Heart right ventricle (tissue), 16 donors: Measurements from ENCODE around the gene TRAM2. TPM values are rescaled to one million over a fixed set of nuclear protein-coding genes. Genes with fewer than 3 reads are reported as not detected.

ENCODE experiments used
- ATAC-seq, 8 donors: fragments of 200-7000 bp; cut with Tn5 transposase; one replicate each; pipeline ENCODE4 v1.9.1; 2020; ENCODE audit warnings: mild to moderate bottlenecking in 8 of 8, moderate library complexity in 8 of 8, moderate number of reproducible peaks in 1 of 8
- DNase-seq, 2 donors: peaks; one replicate each; pipeline ENCODE4 v3.0.0-alpha.2; 2020
- H3K27ac ChIP-seq, 10 donors: fragments of 200-600 bp; sonication (generic) in 2 of 10; one replicate each; pipeline versions ENCODE4 v1.5.0 to v1.8.0; 2020 to 2022; ENCODE audit warnings: mild to moderate bottlenecking in 3 of 10
- H3K27me3 ChIP-seq, 7 donors: fragments of 200-600 bp; one replicate each; pipeline ENCODE4 v1.8.0; 2021 to 2022; ENCODE audit warnings: mild to moderate bottlenecking in 2 of 7
- H3K36me3 ChIP-seq, 9 donors: fragments of 200-600 bp; sonication (generic) in 1 of 9; one replicate each; pipeline versions ENCODE4 v1.5.0 to v1.8.0; 2020 to 2022; ENCODE audit warnings: mild to moderate bottlenecking in 2 of 9
- H3K4me1 ChIP-seq, 9 donors: fragments of 200-600 bp; sonication (generic) in 1 of 9; one replicate each; pipeline versions ENCODE4 v1.5.0 to v1.8.0; 2020 to 2022; ENCODE audit warnings: mild to moderate bottlenecking in 4 of 9
- H3K4me3 ChIP-seq, 10 donors: fragments of 200-600 bp; sonication (generic) in 2 of 10; one replicate each; pipeline versions ENCODE4 v1.5.0 to v1.8.0; 2020 to 2022; ENCODE audit warnings: mild to moderate bottlenecking in 7 of 10, moderate library complexity in 2 of 10
- H3K9me3 ChIP-seq, 11 donors: fragments of 200-600 bp in 10 of 11; sonication (generic) in 2 of 11; one replicate each; pipeline versions ENCODE4 v1.5.0 to v1.8.0; 2013 to 2022; ENCODE audit warnings: mild to moderate bottlenecking in 2 of 11, control low read depth in 1 of 11, moderate library complexity in 1 of 11
- CTCF ChIP-seq, 9 donors: fragments of 200-600 bp; sonication (generic) in 2 of 9; IDR thresholded peaks; one replicate each; pipeline versions ENCODE4 v1.5.0 to v1.8.0; 2021 to 2022; ENCODE audit warnings: antibody characterized with exemption in 9 of 9, mild to moderate bottlenecking in 5 of 9, moderate library complexity in 1 of 9
- WGBS, 2 donors: extraction: QIAGEN DNeasy Blood & Tissue Kit; methylation state at CpG; one replicate each; pipeline ENCODE4 v1.1.7; 2013; ENCODE audit warnings: inconsistent platforms in 1 of 2; 5-methylcytosine and 5-hydroxymethylcytosine counted together
- intact Hi-C, 10 donors: fragments of 100-400 bp; cut with DNase I; formaldehyde crosslinking; loops; one replicate each; pipeline versions ENCODE4 v1.11.1 to v1.14.2; 2022
- polyA plus RNA-seq, 2 donors: library from polyadenylated mRNA; stranded (reverse); fragments of 200-250 nt; gene quantifications; one replicate each; pipeline ENCODE4 v1.2.3, GENCODE V29; 2013
- total RNA-seq, 10 donors: library from RNA; stranded (reverse); fragmentation: NEBNext Ultra II Directional in 3 of 10; extraction: Animal tissue kit (Norgen Biotek cat#: 25700) in 3 of 10; gene quantifications; one replicate each; pipeline versions ENCODE4 v1.2.1 to v1.2.4, GENCODE V29; 2021 to 2023
- donor health status: Arrhythmogenic right ventricular cardiomyopathy.
- donor health status: ischemic (EF 13 %, LVEDD 7.1; RV severe dilation, severe dysfunction).
- donor health status: healthy with polysubstance abuse.
- donor health status: DM: no; HTN: yes; CAD: no.
- donor health status: DM: no; HTN: no; CAD: no.
- donor health status: ischemic (EF 25% LVEDD 6.9; RV normal size, moderate dysfunction).
- donor health status: ischemic (EF 25% LVEDD 5.7; RV mildly dilated, moderate dysfunction).
- donor health status: healthy.
- donor health status: DM: yes; HTN: yes; CAD: no.
- donor health status: Ischemic cardiomyopathy.
- donor health status: ischemic (EF 35%, LVEDD 5.7; RV mildly dilated, moderate dysfunction).
- donor health status: nonischemic (EF 11% LVEDD 7.7; RV severe dilation, severe dysfunction).
- donor health status: DM: yes; HTN: yes; CAD: no.
- donor health status: PGD.
- donor health status: ischemic (EF 29% LVEDD 5.4; RV normal size, mild dysfunction).
- donor health status: nonischemic (EF 23%, LVEDD 6.1; RV moderate dilation, normal function).

Gene TRAM2
- total and polyA plus RNA-seq, 12 donors: 5.0 to 17.3 (median 10.6) TPM

- no peak for TF ChIP-seq CTCF (IDR thresholded peaks at IDR 0.05)
- H3K27me3 ChIP-seq: peaks cover 0 to 2% (median 0%) of the 10 kb centered on the region in 7 donors
- ATAC-seq: no peak
- intact Hi-C loops: no loop called here
- H3K9me3 ChIP-seq: peaks cover 0 to 8% (median 0%) of the 10 kb centered on the region in 11 donors
- 71 to 73% methylated on average over 1 of the region's 1 CpG for WGBS, 2 donors
- no peaks in the 10 kb centered on the region for H3K36me3 ChIP-seq
- no peak for DNase-seq
- H3K4me3 ChIP-seq: no peak overlapping the region
- no peak overlapping the region for H3K27ac ChIP-seq
- peaks cover 0 to 7% (median 0%) of the 10 kb centered on the region in 9 donors for H3K4me1 ChIP-seq
Observed at GRCh38 chr6:52611833-52612232, 35.0 kb upstream of the TRAM2 start.

GRCh38 chr6:52610745-52611355, 34.0 kb upstream of the TRAM2 start:
- Histone ChIP-seq H3K9me3 (peaks cover 0 to 8% (median 0%) of the 10 kb centered on the region in 11 donors), H3K36me3 (no peaks in the 10 kb centered on the region), H3K27me3 (peaks cover 0 to 2% (median 0%) of the 10 kb centered on the region in 7 donors), H3K27ac (no peak overlapping the region), H3K4me1 (peaks cover 0 to 7% (median 0%) of the 10 kb centered on the region in 9 donors), H3K4me3 (no peak overlapping the region)
- DNase-seq: no peak
- intact Hi-C loops: no loop called here
- WGBS, 2 donors: 91 to 92% methylated on average over 5 of the region's 5 CpGs
- TF ChIP-seq CTCF (IDR thresholded peaks at IDR 0.05): no peak
- no peak for ATAC-seq

GRCh38 chr6:52610011-52610410, 33.2 kb upstream of the TRAM2 start:
- H3K27me3 ChIP-seq: peaks cover 0 to 2% (median 0%) of the 10 kb centered on the region in 7 donors
- no peaks in the 10 kb centered on the region for H3K36me3 ChIP-seq
- no peak for TF ChIP-seq CTCF (IDR thresholded peaks at IDR 0.05)
- H3K27ac ChIP-seq: no peak overlapping the region
- intact Hi-C loops: no loop called here
- ATAC-seq: no peak
- 53 to 56% methylated on average over 3 of the region's 3 CpGs for WGBS, 2 donors
- H3K9me3 ChIP-seq: peaks cover 0 to 8% (median 0%) of the 10 kb centered on the region in 11 donors
- H3K4me3 ChIP-seq: no peak overlapping the region
- peaks cover 0 to 7% (median 0%) of the 10 kb centered on the region in 9 donors for H3K4me1 ChIP-seq
- DNase-seq: no peak

- no peak for ATAC-seq
- 90 to 94% methylated on average over 5 of the region's 5 CpGs for WGBS, 2 donors
- Histone ChIP-seq H3K4me3 (no peak overlapping the region), H3K4me1 (no peaks in the 10 kb centered on the region), H3K27ac (no peak overlapping the region), H3K9me3 (peaks cover 0 to 8% (median 0%) of the 10 kb centered on the region in 11 donors), H3K36me3 (no peaks in the 10 kb centered on the region), H3K27me3 (peaks cover 0 to 2% (median 0%) of the 10 kb centered on the region in 7 donors)
- DNase-seq: no peak
- intact Hi-C loops: no loop called here
- TF ChIP-seq CTCF (IDR thresholded peaks at IDR 0.05): no peak
Observed at GRCh38 chr6:52605610-52606185, 28.8 kb upstream of the TRAM2 start.
